CD4-positive, alpha-beta T cell treated with Interleukin-1 beta for 1 hour (primary cell): ENCODE data around the gene RAD51B.
"Not testable (repeated sequence)": the region's sequence is repeated elsewhere in the genome, so short reads cannot be mapped to it uniquely, and the experiment has no call there.

Experiments
- DNase-seq, 2 donors: peaks; one replicate each; pipeline ENCODE4 v3.0.0-alpha.2; 2020 to 2022

RAD51B gene

DNA sequence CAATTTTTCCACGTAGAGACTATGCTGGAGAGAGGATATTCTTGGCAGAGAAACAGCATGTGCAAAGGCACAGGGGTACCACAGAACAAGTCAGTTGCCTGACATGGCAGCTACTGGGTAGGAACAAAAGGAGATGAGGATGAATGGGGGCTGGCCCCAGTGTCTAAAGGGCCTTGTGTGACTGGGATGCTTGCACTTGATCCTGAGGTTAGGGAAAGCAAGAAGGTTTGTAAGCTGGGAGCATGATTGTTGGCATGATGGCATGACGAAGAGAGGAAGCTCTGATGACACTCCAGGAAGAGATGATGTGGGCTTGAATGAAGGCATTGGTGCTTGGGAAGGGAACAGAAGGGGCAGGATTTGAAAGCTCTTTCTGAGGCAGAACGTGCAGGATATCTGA is 834.2 kb downstream of the RAD51B start:
- no peak for DNase-seq

DNA sequence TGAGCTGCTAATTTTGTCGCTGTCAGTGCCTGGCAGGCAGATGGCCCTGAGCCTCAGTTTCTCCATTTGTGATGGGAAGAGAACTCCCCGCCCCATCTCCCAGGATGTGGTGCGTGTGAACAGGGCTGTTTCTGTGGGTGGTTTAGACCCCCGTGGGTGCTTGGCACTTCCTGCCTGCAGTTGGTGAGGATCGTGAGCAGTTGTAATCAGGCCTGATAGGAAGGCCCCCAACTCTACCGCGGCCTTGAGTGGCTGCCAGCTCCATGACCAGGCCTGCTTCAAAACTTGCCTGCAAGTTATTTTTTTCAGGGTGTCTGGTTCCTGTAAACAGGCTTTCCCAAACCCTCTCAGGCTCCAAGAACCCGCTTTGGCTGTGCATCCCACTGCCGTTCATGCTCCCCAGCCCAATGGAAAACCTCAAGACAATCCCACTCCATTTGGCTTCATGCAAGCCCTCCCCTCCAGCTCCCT is 834.9 kb downstream of the RAD51B start:
- no peak for DNase-seq

DNA sequence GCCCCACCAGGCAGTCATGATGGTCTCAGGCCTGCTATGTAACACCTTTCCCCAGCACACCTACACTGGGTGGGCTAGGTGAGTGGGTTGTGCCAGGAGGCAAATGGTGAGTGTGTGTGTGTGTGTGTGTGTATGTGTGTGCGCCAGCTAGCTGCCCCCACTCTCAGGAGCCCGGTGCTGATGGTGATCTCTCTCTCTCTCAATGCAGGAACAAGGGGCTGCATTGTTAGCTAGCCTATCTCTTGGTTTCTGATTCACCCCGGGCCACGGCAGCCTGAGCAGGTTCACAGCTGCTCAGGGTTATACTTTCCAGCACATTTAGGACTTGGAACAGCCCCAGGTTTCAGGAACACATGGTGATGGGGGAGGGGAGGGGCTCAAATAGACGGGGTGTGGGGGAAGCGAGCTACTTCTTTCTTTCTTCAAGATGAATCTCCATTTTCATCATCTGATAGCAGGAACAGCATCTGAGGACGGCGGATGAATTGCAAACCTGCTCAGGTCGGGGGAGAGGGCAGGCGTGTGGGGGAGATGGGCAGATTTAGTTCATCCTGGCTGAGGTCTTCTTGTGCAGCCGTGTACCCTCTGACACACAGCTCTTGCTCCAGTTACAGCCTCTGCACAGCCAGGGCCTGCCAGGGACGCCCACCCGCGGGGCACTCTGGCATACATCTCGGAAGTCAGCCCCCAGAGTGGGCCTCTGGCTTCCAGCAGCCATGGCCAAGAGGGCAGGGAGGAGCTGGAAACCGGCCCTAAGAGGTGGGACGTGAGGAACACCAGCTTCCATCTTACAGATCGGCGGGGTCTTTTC is 835.6 kb downstream of the RAD51B start:
- DNase-seq, result no peak

DNA sequence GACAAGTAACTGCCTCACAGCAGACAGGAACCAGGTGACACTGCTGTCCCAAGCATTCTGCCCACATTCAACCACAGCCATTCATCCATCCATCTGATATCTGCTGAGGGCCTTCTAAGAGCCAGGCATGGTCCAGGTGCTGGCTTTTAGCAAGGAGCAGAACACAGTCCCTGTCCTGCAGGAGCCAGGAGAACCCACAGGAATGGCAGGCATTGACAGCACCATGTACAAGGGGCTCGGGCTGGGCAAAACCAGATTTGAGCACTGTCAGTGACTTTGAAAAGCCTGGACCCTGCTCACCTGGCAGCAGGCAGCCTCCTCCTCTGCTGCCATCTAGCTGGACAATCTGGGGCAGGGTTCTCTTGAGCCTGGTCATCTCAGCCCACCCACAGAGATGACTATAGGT is 836.3 kb downstream of the RAD51B start:
- DNase-seq, result no peak

DNA sequence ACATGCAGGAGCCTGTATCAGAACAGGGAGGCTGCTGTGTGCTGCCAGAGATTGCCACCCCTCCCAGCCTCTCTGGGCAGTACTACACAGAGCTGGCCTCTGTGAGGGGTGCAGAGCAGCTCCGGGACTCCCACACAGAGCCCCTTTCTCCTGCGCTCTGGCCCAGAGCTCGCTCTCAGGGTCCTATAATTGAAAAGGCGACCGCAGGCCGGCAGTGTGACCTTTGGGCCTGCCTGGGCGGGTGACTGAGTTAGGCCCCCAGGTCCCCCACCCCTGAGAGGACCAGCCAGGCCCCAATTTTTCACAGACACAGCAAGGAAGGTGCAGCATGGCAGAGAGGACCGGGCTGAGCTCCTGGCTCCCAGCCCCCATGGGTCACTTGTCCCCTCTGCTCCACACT is 836.9 kb downstream of the RAD51B start:
- no peak for DNase-seq

DNA sequence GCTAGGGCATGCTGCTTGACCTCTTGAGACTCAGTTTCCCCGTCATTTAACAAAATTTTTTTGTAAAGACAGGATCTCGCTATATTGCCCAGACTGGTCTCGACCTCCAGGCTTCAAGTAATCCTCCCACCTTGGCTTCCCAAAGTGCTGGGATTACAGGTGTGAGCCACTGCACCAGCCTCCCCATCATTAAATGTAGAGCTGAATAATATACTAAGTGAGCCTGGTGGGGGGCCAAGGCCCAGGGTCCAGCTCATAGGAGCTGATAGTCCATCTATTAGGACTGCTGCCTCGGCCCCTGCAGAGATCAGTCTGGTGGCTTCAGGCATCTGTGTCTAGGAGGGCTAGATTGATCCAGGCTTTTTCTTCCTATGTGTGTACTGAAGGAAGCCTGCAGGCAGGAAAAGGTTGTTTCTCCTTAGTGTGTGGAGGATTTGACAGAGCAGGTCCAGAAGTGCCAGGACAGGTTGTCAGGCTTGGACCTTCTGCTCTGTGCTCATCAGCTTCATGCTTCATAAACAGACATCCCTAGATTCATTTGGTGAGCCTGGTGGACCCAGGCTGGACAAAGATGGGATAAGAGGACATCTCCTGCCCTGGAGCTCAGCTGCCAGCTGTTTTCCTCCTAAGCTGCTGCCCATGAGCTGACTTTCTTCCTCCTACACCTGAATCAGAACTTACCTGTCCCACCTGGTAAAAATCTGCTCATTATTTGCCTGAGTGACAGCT is 837.9 kb downstream of the RAD51B start:
- no peak for DNase-seq

DNA sequence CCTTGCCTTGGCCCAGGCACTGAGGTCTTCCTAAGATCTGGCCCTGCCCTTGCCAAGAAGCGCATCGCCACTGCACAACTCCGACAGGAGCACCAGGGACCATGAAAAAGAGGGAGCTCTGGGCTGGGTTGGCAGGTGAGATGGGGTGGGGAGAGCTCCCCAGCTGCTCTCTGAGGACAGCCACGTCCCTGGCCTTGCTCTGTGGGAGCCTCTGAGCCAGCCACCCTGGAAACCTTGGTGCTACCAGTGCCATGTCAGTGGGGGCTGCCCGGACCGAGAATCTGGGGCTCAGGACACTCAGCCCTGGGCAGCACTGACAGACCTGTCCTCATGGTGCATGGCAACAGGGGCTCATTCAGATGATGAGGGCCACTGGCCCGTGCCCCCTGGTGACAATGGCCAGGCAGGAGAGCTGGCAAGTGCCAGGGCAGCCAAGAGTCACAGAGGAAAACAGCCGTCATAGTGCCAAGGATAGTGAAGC is 838.5 kb downstream of the RAD51B start:
- DNase-seq, result no peak

DNA sequence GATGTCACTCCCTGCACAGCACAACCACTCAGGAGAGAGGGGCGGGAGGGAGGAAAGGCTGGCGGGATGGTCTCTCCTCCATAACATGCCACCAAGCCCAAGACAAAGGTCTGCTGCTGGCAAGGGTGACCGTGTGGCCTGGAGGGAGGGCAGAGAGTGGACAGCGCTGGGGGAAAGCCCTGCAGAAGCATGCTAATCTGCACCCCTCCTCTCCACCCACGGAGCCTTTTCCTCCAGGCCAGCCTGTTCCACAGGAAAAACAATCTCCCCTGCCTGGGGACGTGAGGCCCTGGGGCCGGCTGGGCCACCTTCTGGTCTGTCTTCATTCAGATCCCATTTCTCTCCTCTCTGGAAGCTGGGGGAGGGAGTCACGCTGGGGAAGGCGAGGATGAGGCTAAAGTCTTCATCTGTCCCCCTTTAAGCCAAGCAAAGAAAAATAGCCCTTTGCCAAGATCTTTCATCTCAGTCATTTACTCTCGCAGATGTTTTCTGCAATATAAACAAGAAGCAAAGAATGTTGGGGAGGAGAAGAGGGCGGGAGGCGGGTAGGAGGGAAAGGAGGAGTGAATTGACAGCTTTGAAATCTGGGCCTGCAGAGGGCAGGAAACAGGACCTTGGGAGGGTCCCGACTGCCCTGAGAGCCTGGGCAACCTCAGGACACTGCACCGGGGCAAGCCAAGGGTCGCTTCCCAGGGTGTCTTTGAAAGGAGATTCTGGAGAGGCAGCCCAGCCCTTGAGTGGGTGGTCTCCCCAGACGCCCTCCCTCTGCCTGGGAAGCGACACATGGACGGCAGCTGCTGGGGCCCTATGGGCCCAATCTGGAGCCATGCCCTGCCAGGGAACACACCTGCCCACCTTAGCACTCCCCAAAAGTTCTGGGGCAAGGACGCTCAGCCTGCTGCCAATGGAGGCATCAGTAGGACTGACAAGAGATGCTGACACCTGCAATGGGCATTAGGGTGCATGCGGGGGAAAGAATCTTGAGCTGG is 839.7 kb downstream of the RAD51B start:
- DNase-seq, result no peak

DNA sequence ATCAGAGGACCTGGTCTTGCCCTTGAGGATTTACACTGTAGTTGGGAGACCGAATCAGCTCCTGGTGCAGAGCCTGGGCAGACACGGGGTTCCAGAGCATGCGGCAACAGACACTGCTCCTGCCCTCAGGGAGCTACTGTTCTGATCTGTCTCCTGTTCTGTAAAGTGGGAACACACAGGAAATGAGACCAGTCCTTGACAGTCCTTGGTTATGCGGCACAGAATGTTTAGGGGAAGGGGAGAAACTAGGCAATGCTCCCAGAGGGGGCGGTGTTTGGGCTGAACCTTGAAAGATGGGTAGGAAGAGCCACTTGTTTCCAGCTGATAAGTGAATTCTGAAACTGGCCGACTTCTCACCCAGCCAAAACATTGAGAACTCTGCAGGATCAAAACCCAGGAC is 840.9 kb downstream of the RAD51B start:
- DNase-seq, result no peak

DNA sequence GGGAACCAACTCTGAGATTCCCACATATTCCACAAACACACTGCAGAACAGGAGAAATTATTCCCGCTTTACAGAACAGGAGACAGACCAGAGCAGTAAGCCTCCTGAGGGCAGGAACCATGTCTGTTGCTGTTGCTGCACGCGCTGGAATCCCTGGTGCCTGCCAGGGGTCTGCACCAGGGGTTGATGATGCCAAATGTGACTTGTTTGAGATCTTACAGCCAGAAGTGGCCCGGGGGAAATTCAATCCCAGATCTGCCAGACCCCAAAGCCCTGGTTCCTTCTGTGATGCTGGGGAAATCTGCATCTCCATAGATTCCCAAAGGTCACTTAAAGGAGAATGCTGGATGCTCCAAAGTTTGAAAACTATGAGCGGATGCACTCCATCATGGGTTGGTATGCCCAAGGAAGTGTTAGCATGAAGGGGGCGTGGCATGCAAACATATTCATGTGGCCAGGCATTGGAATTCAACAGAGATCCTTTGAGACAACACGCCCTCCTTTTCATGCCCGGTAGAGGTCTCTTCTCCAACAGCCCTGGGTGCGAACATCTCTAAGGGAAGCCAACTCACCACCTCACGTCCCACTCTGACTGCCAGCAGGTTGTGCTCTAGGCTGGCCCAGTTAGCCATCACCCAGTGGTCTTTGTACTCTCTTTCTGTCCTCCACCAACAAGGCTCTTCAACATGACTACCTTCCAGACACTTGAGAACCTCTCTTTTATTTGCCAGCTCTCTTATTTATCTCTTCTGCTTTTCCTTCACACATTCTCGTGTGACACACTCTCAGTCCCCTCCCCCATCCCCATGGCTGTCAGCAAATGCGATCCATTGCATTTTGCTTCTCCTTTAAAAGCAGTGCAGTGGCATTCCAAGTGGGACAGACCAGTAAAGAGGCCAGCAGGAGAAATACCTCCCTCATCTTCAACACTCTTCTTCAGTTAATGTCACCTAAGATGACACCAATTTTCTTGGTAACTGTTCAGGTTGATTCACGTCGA is 841.9 kb downstream of the RAD51B start:
- DNase-seq, result no peak

DNA sequence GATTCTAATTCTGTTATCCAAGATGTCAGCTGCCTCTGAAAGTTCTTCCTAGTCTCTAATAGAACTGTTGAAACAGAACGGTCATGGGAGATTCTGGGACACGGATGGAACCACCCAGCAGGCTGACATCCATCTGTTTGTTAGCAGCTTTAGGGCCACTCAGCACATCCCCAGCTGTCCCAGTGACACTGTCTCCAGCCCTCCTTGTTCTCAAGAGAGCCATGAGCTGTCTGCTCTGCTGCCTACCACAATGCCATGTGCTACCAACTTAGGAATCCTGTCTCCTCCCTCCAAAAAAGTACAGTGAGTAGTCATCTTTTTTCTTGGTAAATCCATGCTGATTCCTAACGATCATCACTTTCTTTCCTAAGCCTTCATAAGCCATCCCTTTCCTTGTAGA is 842.8 kb downstream of the RAD51B start:
- no peak for DNase-seq

DNA sequence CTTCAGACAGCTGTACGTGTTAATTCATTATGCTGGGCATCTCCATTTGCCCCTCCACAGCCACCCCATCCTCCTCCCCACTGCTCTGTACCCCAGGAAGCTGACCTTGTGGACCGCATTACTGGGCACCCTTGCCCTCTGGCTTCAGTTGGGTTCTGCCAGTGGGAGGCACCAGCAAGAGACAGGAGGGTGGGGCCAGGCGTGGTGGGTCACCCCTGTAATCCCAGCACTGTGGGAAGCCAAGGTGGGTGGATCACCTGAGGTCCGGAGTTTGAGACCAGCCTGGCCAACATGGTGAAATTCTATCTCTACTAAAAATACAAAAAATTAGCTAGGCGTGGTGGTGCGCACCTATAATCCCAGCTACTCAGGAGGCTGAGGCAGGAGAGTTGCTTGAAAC is 843.2 kb downstream of the RAD51B start:
- not testable (repeated sequence) for DNase-seq

DNA sequence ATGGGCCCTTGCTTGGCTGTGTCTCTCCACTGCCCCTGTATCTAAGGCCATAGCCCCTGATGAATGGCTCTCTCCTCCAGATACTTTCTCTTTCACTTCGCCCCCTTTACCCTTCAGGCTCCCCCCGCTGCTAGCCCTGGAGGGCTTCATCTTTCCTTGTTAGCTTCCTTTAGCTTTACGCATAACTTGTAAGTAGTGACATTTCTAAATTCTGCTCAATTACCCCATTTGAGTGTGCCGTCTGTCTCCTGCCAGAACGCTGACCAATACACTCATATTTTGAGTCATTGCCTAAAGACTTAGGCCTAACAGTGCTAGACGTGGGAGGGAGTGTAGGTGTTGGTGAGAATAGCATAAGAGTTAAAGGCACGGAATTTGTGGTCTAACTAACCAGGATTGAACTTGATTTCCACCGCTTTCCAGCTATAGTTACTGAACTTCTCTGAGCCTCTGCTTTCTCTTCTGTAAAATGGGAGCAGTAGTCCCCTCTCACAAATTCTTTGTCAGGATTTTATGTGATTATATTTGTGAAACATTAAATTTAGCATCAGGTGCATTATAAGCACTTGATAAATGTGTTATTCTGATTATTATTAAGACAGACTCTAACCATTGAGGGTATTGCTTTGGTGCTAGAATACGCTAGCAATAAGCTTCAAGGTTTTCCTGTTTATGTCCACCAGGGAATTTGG is 844.0 kb downstream of the RAD51B start:
- peak in 1 of 2 donors; percentile 31 for DNase-seq

DNA sequence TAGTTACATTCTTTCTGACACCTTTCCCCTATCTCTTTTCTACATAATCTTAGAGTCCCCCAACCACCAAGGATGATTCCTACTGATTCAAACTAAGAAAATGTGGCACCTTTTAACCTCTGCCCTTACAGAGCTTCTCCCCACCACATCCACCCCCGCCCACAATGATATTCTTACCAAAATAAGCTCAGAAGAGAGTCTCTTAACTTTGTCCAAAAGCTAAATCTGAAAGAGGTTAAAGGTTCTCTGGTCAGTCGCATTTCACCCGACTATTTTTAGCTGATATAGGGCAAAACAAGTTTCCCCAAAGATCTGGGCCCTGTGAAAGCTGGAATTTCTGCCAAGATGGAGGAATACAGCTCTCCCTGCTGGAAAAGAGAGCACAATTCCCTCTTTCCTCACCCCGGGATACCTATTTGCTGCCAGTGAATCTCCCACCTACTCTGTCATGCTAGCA is 844.7 kb downstream of the RAD51B start:
- peak in 1 of 2 donors; percentile 17 for DNase-seq

DNA sequence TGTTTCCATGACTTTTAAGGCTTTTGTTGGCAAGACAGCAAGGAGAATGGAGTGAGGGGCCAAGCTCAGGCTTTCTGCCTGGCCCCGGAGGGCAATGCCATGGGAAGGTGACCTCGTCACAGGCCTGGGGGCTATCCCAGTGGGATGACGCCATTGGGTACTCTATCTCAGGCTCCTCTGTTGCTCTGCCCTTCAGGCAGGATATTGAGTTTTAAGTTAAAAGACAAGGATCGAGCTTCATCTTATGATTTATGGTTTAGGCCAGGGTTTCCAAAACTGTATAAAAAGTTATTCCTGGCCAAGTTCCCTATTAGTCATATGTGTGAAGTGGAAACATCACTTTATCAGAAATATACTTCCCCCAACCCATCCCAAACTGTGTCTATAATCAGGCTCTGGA is 845.6 kb downstream of the RAD51B start:
- no peak for DNase-seq

DNA sequence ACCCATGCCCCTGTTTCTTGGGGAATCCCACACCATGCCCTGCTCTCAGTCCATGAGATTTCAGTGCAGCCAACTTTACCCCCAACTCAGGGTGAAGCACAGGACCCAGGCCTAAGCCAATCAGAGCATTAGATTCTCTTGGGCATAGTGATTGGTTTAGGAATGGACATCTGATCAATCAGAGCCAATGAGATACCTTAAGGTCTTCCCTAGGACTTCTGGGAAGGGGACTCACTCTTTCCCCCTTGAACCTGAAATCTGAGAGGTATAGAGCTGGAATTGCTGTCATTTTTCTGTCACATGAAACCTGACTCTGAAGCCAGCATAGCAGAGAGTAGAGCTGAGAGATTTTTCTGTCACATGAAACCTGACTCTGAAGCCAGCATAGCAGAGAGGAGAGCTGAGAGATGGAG is 846.2 kb downstream of the RAD51B start:
- DNase-seq, result no peak

DNA sequence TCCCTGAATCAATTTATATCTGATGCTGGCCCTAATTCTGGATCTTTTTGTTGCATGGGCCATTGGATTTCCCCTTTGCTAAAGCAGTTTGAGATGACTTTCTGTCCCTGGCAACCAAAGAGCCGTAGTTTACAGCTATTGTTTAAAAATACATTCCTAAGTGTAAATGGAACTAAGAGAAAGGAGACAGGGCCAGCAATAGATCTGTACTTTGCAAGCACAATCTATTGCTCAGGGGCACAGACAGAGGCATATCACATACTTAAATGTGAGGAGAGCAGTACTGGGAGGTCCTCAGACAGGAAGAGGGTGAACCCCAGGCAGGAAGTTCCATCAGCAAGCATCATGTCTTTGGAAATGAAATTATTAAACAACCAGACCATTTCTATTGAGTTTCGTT is 846.7 kb downstream of the RAD51B start:
- DNase-seq, result no peak

DNA sequence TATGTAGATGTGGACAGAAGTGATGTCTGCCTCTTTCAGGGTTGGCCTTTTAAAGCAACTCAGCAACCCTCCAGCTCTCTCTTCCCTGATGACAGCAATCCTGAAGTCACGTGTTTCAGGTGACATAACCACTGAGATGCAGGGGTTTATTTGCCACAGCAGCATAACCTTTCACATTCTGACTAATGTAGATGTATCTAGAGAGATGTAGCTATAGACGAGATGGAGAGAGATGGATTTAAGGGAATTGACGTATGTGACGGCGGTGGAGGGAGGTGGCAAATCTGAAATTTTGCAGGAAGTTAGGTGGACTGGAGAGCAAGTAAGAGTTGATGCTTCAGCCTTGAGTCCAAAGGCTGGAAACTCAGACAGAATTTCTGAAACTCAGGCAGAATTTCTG is 847.3 kb downstream of the RAD51B start:
- no peak for DNase-seq

DNA sequence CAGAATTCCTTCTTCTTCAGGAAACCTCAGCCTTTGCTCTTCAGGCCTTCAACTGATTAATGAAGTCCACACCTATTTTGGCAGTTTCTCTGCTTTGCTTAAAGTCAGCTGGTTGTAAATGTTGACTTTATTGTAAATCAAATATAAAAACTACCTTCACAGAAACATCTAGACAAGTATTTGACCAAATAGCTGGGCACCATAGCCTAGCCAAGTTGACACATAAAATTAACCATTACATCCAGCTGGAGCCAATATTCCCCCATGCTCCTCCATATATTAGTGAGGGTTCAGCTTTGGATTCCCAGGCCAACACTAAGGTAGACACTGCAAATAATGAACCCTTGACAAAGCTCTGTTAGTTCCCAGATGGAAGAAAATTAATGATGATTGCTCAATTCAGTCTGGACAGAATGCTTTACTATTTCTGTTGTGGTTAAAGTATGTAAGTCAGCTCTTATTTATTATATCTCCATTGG is 847.8 kb downstream of the RAD51B start:
- no peak for DNase-seq

DNA sequence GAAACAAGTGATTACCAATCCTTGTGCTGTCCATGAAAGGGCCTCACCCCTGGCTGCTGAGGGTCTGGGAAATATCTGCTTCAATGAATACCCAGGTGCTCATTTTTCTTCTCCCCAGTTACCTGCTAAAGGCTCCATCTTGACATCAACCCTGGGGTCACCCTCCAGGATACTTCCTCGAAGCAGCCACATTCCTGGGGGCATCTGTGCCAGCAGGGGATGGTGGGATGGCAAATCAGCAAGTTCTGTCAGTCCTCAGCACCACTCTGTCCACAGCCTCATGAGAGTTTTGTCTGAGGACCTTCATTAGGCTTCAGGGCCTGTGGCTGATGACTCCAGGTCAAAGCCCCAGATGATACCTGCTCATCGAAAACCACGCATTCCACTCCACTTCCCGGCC is 848.4 kb downstream of the RAD51B start:
- no peak for DNase-seq

DNA sequence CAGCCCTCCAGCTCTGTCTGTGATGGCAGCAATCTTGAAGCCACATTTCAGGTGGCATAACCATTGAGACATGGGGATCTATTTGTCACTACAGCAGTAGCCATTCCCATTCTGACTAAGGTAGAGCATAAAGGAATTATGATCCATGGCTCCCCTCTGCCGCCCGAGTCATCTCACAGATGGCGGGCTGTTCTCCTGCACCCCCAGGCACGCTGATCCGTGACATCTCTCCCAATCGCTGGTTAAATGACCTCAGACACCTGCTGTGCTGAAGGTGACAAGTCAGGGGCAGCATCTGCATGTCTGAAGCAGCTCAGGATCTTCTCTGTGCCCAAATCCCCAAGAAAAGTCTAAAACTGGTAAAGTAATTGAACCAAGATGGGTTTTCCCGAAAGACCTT is 849.0 kb downstream of the RAD51B start:
- no peak for DNase-seq
